ENCODE measurements around the gene RAB24. TPM values are rescaled to one million over a fixed set of nuclear protein-coding genes. Genes with fewer than 3 reads are reported as not detected.
"Not testable (repeated sequence)": the region's sequence is repeated elsewhere in the genome, so short reads cannot be mapped to it uniquely, and the experiment has no call there.

The RAB24 gene
- polyA plus RNA-seq (ENCODE audit: insufficient read length in 4 of 4) = 10 to 100 TPM; 24.8 to 38.2 (median 27.3) TPM

- peak in 3 of 4 donors; percentile 61 to 70 (median 66) for DNase-seq (ENCODE audit: low read depth in 4 of 4, low spot score in 3 of 4)
These were observed at the start of gene RAB24, which contains the start of gene PRELID1 for GRCh38 chr5:177303121-177303924. Gene RAB24, minus strand, starts transcription at chr5:177303719. Its CDS starts 431 bp downstream, at chr5:177303288. Gene PRELID1, plus strand, starts transcription at chr5:177303799. Its CDS starts 187 bp downstream, at chr5:177303986.

- no peak for DNase-seq (ENCODE audit: low read depth in 4 of 4, low spot score in 3 of 4)
These were observed 49.6 kb upstream of the RAB24 start for GRCh38 chr5:177353093-177353492.

- DNase-seq (ENCODE audit: low read depth in 4 of 4, low spot score in 3 of 4) = peak; percentile 89 to 92 (median 92)
These were observed 48.1 kb upstream of the RAB24 start, which contains the start of gene LMAN2 for GRCh38 chr5:177351392-177352329. Gene LMAN2, minus strand, starts transcription at chr5:177351668. Its CDS starts 21 bp downstream, at chr5:177351647.

- no peak for DNase-seq (ENCODE audit: low read depth in 4 of 4, low spot score in 3 of 4)
These were observed 47.4 kb upstream of the RAB24 start for GRCh38 chr5:177350776-177351391.

- no peak for DNase-seq (ENCODE audit: low read depth in 4 of 4, low spot score in 3 of 4)
These were observed 46.2 kb upstream of the RAB24 start for GRCh38 chr5:177349762-177350161.

- no peak for DNase-seq (ENCODE audit: low read depth in 4 of 4, low spot score in 3 of 4)
These were observed 45.8 kb upstream of the RAB24 start for GRCh38 chr5:177349362-177349647.

GRCh38 chr5:177347699-177348098, 44.2 kb upstream of the RAB24 start:
- DNase-seq (ENCODE audit: low read depth in 4 of 4, low spot score in 3 of 4) = no peak

- DNase-seq (ENCODE audit: low read depth in 4 of 4, low spot score in 3 of 4) = no peak
These were observed 43.3 kb upstream of the RAB24 start for GRCh38 chr5:177346820-177347219.

GRCh38 chr5:177344891-177345290, 41.4 kb upstream of the RAB24 start:
- DNase-seq (ENCODE audit: low read depth in 4 of 4, low spot score in 3 of 4) = no peak

- no peak for DNase-seq (ENCODE audit: low read depth in 4 of 4, low spot score in 3 of 4)
These were observed 40.3 kb upstream of the RAB24 start for GRCh38 chr5:177343777-177344176.

- not testable (repeated sequence) for DNase-seq (ENCODE audit: low read depth in 4 of 4, low spot score in 3 of 4)
These were observed 39.5 kb upstream of the RAB24 start for GRCh38 chr5:177343000-177343399.

GRCh38 chr5:177339107-177339638, 35.7 kb upstream of the RAB24 start:
- DNase-seq (ENCODE audit: low read depth in 4 of 4, low spot score in 3 of 4) = no peak

- DNase-seq (ENCODE audit: low read depth in 4 of 4, low spot score in 3 of 4) = no peak
These were observed 35.0 kb upstream of the RAB24 start for GRCh38 chr5:177338251-177339106.

GRCh38 chr5:177336603-177337494, 33.3 kb upstream of the RAB24 start:
- DNase-seq (ENCODE audit: low read depth in 4 of 4, low spot score in 3 of 4) = no peak

GRCh38 chr5:177336112-177336511, 32.6 kb upstream of the RAB24 start:
- no peak for DNase-seq (ENCODE audit: low read depth in 4 of 4, low spot score in 3 of 4)

- no peak for DNase-seq (ENCODE audit: low read depth in 4 of 4, low spot score in 3 of 4)
These were observed 32.2 kb upstream of the RAB24 start for GRCh38 chr5:177335701-177336065.

GRCh38 chr5:177334781-177335700, 31.5 kb upstream of the RAB24 start:
- no peak for DNase-seq (ENCODE audit: low read depth in 4 of 4, low spot score in 3 of 4)

GRCh38 chr5:177334155-177334551, 30.6 kb upstream of the RAB24 start:
- no peak for DNase-seq (ENCODE audit: low read depth in 4 of 4, low spot score in 3 of 4)

All from right renal pelvis (tissue), 4 donors.